Islet precursor cell (in vitro differentiated cells): ENCODE measurements around the gene PDGFD.

Experiments used
- DNase-seq: peaks from one replicate; pipeline ENCODE4 v3.0.0-alpha.2; 2018

The PDGFD gene

GRCh38 chr11:104142698-104143097 lies 21.2 kb downstream of the PDGFD start:
- peak; percentile 81 for DNase-seq

GRCh38 chr11:104136861-104137260 lies 27.1 kb downstream of the PDGFD start:
- DNase-seq = no peak

GRCh38 chr11:104134745-104135144 lies 29.2 kb downstream of the PDGFD start:
- peak; percentile 93 for DNase-seq

- DNase-seq = peak; percentile 50
Measured at GRCh38 chr11:104130161-104130560, 33.8 kb downstream of the PDGFD start.

GRCh38 chr11:104129145-104129544 lies 34.8 kb downstream of the PDGFD start:
- no peak for DNase-seq

GRCh38 chr11:104127828-104128227 lies 36.1 kb downstream of the PDGFD start:
- DNase-seq = no peak

GRCh38 chr11:104126464-104126863 lies 37.5 kb downstream of the PDGFD start:
- DNase-seq = no peak

GRCh38 chr11:104124979-104125378 lies 39.0 kb downstream of the PDGFD start:
- no peak for DNase-seq

GRCh38 chr11:104122836-104123235 lies 41.1 kb downstream of the PDGFD start:
- DNase-seq = no peak

- no peak for DNase-seq
Measured at GRCh38 chr11:104122011-104122635, 41.8 kb downstream of the PDGFD start.

GRCh38 chr11:104120493-104121137 lies 43.3 kb downstream of the PDGFD start:
- no peak for DNase-seq

- DNase-seq = no peak
Measured at GRCh38 chr11:104118105-104118744, 45.7 kb downstream of the PDGFD start.

GRCh38 chr11:104113541-104113940 lies 50.4 kb downstream of the PDGFD start:
- DNase-seq = no peak

- DNase-seq = no peak
Measured at GRCh38 chr11:104106136-104106754, 57.7 kb downstream of the PDGFD start.

GRCh38 chr11:104105155-104105554 lies 58.8 kb downstream of the PDGFD start:
- no peak for DNase-seq

- no peak for DNase-seq
Measured at GRCh38 chr11:104104664-104105063, 59.3 kb downstream of the PDGFD start.

- no peak for DNase-seq
Measured at GRCh38 chr11:104104201-104104600, 59.7 kb downstream of the PDGFD start.

- no peak for DNase-seq
Measured at GRCh38 chr11:104098555-104098954, 65.4 kb downstream of the PDGFD start.

GRCh38 chr11:104098132-104098531 lies 65.8 kb downstream of the PDGFD start:
- DNase-seq = no peak

GRCh38 chr11:104096900-104097299 lies 67.0 kb downstream of the PDGFD start:
- no peak for DNase-seq

GRCh38 chr11:104095791-104096190 lies 68.2 kb downstream of the PDGFD start:
- no peak for DNase-seq

GRCh38 chr11:104094576-104094975 lies 69.4 kb downstream of the PDGFD start:
- DNase-seq = no peak

GRCh38 chr11:104093426-104094280 lies 70.3 kb downstream of the PDGFD start:
- no peak for DNase-seq
